ENCODE measurements around the gene TEAD3.
"Not testable (repeated sequence)": the region's sequence is repeated elsewhere in the genome, so short reads cannot be mapped to it uniquely, and the experiment has no call there.

GRCh38 chr6:35438378-35439065 is 58.4 kb downstream of the TEAD3 start:
- not testable (repeated sequence) for TF ChIP-seq CTCF (conservative IDR thresholded peaks at IDR 0.05; ENCODE audit: low read depth, low read length); RAD21 (IDR thresholded peaks at IDR 0.05; ENCODE audit: low read length); CHD1 (IDR thresholded peaks at IDR 0.05; ENCODE audit: low read depth, low read length); POLR2A (IDR thresholded peaks at IDR 0.05; ENCODE audit: low read depth, low read length); MAFK (IDR thresholded peaks at IDR 0.05; ENCODE audit: low read depth, low read length); CEBPB (IDR thresholded peaks at IDR 0.05; ENCODE audit: low read depth, low read length); FOS (IDR thresholded peaks at IDR 0.05; ENCODE audit: low read depth, low read length); MXI1 (IDR thresholded peaks at IDR 0.05; ENCODE audit: borderline replicate concordance, low read depth, low read length); RFX5 (IDR thresholded peaks at IDR 0.05; ENCODE audit: low read depth, low read length); SMC3 (IDR thresholded peaks at IDR 0.05; ENCODE audit: low read depth, low read length)
